Stimulated activated CD8-positive, alpha-beta memory T cell treated with anti-CD3 and anti-CD28 coated beads, Interleukin-2, amount 100 ng/mL, for 1 hour (primary cell): ENCODE results near the gene TRMT10C.
A peak's percentile ranks its signal among the peaks of the same experiment; 100 is the strongest.
"Not testable (repeated sequence)": the region's sequence is repeated elsewhere in the genome, so short reads cannot be mapped to it uniquely, and the experiment has no call there.

Experiments used
- DNase-seq, 2 donors: peaks; one replicate each; pipeline ENCODE4 v3.0.0-alpha.2; 2020; ENCODE audit warnings: low read depth in 2 of 2

Gene TRMT10C

DNA sequence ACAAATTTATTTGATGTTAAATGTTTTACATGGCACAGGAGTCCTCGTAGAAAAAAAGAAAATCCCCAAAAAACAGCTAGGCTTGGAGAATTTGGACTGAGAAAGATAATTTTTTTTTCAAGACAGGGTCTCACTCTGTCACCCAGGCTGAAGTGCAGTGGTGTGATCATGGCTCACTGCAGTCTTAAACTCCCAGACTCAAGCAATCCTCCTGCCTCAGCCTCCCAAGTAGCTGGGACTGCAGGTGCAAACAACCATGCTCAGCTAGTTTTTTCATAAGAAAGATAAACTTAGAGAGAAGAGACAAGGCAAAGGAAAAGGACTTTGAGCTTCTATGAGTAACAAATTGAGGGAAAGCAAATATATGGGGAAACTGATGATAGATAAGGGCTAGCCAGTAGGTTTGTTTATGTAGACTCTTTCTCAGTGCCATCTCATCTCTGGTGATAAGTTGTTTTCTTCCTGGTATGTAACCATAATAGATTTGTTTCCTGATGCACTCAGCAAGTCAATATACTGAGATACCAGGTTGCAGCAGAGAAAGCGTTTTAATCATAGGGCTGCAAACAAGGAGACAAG lies 13.1 kb upstream of the TRMT10C start:
- DNase-seq: no peak

DNA sequence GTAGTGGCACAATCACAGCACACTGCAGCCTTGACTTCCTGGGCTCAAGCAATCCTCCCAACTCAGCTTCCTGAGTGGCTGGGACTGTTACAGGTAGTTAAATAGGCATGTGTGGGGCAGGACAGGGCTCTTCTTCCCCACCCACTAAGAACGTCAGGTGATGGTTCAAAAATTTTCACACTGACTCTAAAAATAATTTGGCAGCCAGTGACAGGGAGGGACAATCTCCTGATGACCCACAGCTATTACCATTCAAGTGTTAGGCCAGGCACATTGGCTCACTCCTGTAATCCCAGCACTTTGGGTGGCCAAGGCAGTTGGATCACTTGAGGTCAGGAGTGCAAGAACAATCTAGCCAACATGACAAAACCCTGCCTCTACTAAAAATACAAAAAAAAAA lies 12.2 kb upstream of the TRMT10C start:
- DNase-seq: no peak

DNA sequence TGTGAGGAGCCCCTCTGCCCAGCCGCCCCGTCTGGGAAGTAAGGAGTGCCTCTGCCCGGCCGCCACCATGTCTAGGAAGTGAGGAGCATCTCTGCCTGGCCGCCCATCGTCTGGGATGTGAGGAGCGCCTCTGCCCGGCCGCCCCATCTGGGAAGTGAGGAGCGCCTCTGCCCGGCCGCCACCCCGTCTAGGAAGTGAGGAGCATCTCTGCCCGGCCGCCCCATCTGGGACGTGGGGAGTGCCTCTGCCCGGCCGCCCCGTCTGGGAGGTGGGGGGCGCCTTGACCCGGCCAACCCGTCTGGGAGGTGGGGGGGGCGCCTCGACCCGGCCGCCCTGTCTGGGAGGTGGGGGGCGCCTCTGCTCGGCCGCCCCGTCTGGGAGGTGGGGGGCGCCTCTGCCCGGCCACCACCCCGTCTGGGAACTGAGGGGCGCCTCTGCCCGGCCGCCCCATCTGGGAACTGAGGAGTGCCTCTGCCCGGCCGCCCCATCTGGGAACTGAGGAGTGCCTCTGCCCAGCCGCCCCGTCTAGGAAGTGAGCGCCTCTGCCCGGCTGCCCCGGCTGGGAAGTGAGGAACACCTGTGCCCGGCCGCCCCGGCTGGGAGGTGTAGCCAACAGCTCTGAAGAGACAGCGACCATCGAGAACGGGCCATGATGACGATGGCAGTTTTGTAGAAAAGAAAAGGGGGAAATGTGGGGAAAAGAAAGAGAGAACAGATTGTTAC lies 10.1 kb upstream of the TRMT10C start:
- DNase-seq: not testable (repeated sequence)

DNA sequence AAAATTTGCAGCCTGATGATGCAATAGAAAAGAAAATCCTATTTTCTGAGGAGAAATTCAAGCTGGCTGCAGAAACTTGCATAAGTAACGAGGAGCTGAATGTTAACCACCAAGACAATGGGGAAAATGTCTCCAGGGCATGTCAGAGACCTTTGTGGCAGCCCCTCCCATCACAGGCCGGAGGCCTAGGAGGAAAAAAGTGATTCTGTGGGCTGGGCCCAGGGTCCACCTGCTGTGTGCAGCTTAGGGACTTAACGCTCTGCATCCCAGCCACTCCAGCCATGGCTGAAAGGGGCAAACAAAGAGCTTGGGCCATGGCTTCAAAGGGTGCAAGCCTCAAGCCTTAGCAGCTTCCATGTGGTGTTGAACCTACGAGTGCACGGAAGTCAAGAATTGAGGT lies 8.3 kb upstream of the TRMT10C start:
- not testable (repeated sequence) for DNase-seq

DNA sequence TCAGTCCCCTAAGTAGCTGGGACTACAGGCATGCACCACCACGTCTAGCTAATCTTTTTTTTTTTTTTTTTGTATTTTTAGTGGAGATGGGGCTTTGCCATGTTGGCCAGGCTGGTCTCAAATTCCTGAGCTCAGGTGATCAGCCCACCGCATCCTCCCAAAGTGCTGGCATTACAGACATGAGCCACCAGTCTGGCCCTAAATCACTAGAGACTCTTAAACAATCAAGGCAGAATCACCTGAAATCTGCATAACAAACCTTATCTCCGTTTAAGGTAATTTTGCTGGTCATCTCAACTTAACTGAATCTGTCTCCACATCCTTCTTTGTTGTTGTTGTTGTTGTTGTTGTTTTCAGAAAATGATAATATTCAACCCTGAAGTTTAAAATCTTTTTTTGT lies 5.6 kb upstream of the TRMT10C start:
- no peak for DNase-seq

DNA sequence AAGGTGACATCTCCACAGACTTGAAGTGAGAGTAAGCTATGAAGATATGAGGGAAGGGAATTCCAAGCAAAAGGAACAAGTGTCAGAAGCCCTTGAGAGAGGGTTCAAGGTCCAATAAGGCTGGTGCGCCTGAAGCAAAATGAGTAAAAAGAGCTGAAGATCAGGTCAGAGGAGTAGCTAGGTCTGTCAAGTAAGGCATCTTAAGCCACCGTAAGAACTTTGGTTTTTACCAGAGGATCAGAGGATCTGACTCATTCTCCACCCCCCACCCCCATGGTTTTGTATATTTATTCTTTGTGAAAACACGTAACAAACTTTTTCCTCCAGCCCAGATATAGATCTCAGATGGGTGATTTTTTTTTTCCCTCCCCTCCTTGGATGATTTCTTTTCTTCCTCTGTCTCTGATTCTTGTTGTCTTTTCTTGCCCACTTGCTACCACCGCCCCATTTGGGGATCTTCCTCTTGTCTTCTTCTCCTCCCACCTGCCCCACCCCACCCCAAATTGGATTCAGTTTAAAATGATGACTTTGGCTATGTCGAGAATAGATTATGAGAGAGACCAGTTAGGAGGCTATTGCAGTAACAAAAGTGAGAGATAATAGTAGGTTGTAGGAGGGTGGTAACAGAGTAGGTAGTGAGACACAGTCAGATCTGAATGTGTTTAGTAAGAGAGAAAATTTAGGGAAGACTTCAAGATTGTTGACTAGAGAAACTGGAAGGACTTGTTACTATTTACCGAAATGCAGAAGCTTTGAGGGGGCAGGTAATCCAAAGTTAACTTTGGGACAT lies 6.1 kb downstream of the TRMT10C start:
- DNase-seq: no peak

DNA sequence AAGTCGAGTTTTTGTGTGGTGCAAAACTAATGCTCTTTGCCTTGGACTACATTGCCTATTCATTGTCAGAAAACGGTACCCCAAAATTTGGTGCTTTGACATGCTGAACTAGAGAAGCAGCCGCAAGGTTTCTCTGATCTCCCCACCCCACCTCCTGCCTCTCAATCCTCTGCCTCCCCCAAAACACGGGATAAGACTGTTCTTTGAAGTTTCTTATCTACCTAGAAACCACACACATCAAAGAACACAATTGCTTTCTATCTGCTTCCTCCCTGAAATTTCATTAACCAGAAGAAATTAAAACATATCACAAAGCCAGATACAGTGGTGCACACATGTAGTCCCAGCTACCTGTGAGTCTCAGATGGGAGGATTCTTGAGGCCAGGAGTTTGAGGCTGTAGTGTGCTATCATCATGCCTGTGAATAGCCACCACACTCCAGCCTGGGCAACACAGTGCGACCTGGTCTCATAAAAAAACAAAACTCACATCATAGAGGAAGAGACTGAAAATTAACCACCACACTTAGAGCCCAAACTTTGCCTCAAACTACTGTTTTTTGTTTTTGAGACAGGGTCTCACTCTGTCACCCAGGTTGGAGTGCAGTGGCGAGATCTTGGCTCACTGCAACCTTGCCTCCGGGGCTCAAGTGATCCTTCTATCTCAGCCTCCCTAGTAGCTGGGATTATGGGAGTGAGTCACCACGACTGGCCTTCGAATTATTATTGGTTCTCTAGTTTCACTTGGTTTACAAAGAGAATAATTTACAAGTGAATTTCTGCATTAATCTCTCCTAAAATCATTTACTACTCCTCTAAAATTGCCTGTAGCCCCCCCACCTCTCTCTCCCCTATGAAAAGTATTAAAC lies 9.6 kb downstream of the TRMT10C start:
- no peak for DNase-seq

DNA sequence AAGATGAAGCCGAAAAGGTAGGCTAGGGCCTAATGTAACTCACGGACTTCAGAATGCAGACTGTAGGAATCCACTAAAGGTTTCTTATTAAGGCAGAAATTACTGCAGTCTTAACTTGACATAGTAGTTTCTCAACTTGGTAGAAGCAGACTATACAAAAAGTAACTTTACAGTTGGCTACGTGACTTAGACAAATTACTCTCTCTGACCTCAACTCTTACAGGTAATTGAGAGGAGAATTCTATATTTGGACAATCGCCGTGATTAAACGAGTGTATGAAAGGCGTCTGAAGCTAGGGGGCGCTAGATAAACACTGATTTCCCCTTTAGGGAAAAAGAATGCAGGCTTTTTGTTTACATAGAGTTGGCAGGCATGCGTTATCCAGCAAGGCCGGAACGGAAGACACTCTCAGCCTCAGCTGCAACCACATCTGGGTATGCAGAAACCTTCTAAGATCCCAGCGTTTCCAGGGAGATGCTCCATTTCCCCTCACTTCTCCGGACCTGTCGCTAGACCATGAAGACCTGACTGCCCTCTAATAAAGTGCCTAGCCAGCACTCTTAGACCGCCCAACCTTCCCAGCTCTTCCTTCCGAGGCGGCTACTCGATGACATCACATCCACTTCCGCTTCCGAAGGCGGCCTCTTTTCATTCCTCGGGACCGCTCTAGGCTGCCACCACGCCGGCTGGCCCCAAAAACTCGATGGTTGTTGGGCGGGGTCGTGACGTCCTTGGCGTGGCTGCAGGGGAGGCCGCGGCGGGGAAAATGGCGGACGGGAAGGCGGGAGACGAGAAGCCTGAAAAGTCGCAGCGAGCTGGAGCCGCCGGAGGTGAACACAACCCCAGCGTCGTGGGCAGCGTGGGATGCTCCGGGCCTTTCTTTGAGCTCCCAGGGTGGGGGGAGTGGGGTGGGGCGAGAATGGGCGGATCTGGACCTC lies 12.1 kb downstream of the TRMT10C start, which contains the start of gene PCNP:
PCNP (plus strand) TSS at position 732 of the 939 bp plus-strand sequence; CDS start at position 768, 36 bp downstream.
- peak; percentile 98 to 99 for DNase-seq

DNA sequence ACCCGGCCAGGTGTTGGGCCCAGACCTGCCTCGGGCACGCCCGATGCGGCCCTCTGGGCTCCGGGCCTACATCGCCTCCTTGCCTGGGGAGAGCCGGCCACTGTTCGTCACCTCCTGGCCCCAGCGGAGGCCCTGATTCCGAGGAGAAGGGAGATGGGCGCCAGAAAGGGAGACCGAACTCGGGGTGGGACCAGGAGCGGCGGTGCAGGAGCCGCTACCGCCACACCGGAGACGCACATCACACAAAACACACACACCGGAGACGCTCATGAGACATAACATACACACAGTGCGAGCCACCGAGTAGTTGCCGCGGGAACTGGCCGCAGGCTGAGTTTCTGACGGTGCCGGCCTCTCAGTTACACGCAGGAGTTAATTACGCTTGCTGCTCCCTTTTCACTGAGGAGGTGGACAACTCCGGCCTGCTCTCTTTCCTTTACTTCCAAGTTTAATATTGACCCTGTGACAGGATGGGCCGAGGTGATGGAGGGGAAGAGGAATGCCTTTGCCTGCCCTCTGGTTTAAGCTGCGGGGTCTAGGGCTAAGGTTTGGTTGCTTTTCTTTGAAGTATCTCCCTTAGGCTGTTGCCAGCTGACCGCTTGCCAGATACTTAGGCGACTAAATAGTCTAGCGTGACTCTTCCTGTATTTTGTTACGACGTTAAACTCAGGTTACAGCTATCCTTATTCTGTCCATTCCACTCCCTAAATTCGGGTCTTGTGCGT lies 12.9 kb downstream of the TRMT10C start:
- peak in 1 of 2 donors; percentile 20 for DNase-seq

DNA sequence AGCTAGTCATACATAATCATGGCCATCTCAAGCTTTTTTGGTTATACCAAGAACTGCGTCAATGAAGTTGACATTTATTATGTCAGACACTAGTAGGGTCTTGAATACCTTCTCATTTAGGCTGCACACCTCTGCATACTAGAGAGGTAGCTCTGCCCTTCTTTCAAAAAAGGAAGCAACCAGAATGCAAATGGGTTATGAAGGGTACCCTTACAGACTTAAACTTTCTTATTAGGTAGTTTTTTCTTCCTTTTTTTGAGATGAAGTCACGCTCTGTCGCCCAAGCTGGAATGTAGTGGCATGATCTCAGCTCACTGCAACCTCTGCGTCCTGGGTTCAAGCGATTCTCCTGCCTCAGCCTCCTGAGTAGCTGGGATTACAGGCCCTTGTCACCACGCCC lies 15.6 kb downstream of the TRMT10C start:
- no peak for DNase-seq

DNA sequence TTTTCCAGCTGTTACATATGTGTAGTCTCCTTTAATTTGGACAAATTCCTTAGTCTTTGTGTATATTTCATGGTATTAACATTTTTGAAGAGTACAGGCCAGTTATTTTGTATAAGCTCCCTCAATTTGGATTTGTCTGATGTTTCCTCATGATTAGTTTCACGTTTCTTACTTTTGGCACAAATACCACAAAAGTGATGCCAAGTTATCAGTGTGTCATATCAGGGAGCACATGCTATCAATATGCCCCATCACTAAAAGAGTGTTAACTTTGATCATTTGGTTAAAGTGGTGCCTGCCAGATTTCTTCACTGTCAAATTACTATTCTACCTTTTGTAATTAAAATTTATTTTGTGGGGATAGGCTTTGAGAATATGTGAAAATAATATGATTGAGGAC lies 26.9 kb downstream of the TRMT10C start:
- no peak for DNase-seq

DNA sequence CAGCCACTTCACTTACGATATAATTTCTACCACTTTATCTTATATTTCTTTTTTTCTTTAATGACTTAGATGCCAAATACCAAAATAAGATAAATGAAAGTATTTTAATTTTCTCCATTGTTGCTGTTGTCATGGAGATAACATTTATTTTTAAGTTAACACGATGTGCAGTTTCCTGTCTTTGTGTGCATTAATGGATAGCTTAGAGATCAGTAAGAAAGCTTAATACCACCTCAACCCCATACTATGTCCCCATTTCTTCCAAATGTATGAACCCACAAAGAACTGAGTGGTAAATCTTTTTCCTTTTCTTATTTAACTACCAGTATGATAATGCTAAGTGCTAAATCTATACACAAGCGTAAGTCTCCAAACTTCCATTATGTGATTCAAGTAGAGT lies 29.4 kb downstream of the TRMT10C start:
- no peak for DNase-seq

DNA sequence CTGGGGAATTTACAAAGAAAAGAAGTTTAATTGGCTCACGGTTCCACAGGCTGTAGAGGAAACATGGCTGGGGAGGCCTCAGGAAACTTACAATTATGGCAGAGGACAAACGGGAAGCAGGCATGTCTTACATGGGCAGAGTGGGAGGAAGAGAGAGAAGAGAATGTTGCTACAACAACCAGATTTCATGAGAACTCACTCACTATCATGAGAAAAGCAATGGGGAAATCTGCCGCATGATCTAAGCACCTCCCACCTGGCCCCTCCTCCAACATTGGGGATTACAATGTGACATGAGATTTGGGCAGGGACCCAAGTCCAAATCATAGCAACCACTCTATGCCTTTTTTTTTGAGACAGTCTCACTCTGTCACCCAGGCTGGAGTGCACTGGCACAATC lies 41.1 kb downstream of the TRMT10C start:
- DNase-seq: no peak

DNA sequence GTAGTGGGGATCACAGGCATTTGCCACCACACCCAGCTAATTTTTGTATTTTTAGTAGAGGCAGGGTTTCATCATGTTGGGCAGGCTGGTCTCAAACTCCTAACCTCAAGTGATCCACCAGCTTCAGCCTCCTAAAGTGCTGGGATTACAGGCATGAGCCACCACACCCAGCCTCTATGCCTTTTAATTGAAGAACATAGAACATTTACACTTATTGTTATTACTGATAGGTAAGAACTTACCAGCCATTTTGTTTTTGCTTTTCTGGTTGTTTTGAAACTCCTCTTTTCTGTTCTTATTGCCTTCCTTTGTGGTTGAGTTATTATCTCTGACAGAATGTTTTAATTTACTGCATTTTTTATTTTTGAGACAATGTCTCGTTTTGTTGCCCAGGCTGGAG lies 41.5 kb downstream of the TRMT10C start:
- DNase-seq: no peak

DNA sequence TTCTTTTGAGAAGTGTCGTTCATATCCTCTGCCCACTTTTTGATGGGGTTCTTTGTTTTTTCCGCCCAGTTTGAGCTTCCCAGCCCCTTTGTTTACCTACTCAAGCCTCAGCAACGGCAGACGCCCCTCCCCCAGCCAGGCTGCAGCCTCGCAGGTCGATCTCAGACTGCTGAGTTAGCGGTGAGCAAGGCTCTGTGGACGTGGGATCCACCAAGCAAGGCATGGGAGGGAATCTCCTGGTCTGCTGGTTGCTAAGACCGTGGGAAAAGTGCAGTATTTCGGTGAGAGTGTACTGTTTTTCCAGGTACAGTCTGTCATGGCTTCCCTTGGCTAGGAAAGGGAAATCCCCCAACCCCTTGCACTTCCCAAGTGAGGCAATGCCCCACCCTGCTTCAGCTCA lies 43.7 kb downstream of the TRMT10C start:
- not testable (repeated sequence) for DNase-seq

DNA sequence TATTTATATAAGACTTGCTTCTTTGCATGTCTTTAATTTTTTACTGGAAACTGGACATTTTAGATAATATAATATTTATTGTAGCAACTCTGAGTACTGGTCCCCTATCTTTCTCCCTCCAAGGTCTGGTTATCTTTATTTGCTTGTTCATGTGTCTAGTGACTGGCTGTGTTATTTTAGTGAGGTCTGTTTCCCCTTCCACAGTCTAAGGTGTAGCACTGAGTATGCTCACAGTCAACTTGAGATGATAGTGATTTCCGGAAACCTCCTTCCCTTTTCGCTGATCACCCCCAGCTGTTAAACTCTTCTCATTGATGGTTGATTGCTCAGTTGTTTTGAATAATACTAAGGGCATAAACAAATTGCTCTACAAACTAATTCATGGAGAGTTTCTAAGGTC lies 49.4 kb downstream of the TRMT10C start:
- DNase-seq: no peak

DNA sequence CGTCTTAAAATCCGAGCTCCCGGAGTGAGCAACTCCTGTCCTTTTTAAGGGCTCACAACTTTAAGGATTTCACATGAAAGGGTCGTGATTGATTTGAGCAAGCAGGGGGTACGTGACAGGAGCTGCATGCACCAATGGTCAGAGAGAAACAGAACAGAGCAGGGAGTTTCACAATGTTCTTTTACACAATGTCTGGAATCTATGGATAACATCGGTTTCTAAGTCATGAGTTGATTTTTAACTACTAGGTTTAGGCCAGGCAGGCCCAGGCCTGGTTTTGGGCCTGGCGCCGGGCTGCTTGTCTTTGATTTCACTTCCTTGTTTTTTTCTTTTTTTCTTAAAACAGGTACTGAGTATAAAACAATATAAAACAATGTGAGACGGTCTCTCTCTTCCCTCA lies 51.3 kb downstream of the TRMT10C start:
- DNase-seq: not testable (repeated sequence)

DNA sequence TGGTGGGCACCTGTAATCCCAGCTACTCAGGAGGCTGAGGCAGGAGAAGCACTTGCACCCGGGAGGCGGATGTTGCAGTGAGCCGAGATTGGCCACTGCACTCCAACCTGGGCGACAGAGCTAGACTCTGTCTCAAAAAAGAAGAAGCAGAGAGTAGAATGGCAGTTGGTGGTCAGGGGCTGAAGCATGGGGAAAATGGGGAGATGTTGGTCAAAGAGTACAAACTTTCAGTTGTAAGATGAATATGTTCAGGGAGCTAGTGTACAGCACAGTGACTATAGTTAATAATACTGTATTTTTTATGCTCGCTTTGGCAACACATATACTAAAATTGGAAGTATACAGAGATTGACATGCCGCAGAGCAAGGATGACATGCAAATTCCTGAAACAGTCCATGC lies 53.9 kb downstream of the TRMT10C start:
- no peak for DNase-seq
